Activated naive CD4-positive, alpha-beta T cell treated with anti-CD3 and anti-CD28 coated beads, Interleukin-2, amount 50 U/mL, for 72 hours (primary cell): ENCODE data around the gene HSP90AB1. TPM values are rescaled to one million over a fixed set of nuclear protein-coding genes. Genes with fewer than 3 reads are reported as not detected.
"Not testable (repeated sequence)": the region's sequence is repeated elsewhere in the genome, so short reads cannot be mapped to it uniquely, and the experiment has no call there.

Experiments
- ATAC-seq, 2 donors: fragments of 150-1000 bp; cut with Tn5 transposase; 2 replicates each; pipeline ENCODE4 v1.10.0; 2021; ENCODE audit warnings: mild to moderate bottlenecking in 2 of 2, moderate library complexity in 2 of 2
- DNase-seq, 2 donors: peaks; one replicate each; pipeline ENCODE4 v3.0.0; 2021 to 2022; ENCODE audit warnings: low spot score in 2 of 2
- H3K27ac Mint-ChIP-seq, 2 donors: one replicate each; pipeline ENCODE4 v1.8.0; 2022; ENCODE audit warnings: mild to moderate bottlenecking in 2 of 2, mixed read lengths in 2 of 2
- H3K36me3 Mint-ChIP-seq, 2 donors: one replicate each; pipeline ENCODE4 v1.8.0; 2022; ENCODE audit warnings: mixed read lengths in 2 of 2
- H3K9me3 Mint-ChIP-seq, 2 donors: one replicate each; pipeline ENCODE4 v1.8.0; 2022; ENCODE audit warnings: mixed read lengths in 2 of 2
- total RNA-seq, 2 donors: library from RNA; stranded (reverse); gene quantifications; one replicate each; pipeline ENCODE4 v1.2.3, GENCODE V29; 2022

Gene HSP90AB1
- total RNA-seq, 2 donors from 2014 or later = 1,343 to 1,701 TPM

GRCh38 chr6:44228836-44229235 is 18.1 kb upstream of the HSP90AB1 start:
- Mint-ChIP-seq H3K27ac (no peak overlapping the region), H3K36me3 (peaks cover 11 to 24% of the 10 kb centered on the region in 2 donors), H3K9me3 (no peaks in the 10 kb centered on the region)
- ATAC-seq (no peak), DNase-seq (no peak)

GRCh38 chr6:44229376-44230033 is 17.4 kb upstream of the HSP90AB1 start:
- Mint-ChIP-seq H3K27ac (no peak overlapping the region), H3K36me3 (peaks cover 11 to 18% of the 10 kb centered on the region in 2 donors), H3K9me3 (no peaks in the 10 kb centered on the region)
- DNase-seq (no peak), ATAC-seq (no peak)

GRCh38 chr6:44230034-44230675 is 16.7 kb upstream of the HSP90AB1 start:
- no peak for DNase-seq
- ATAC-seq = no peak
- H3K27ac Mint-ChIP-seq = no peak overlapping the region
- H3K9me3 Mint-ChIP-seq = no peaks in the 10 kb centered on the region
- H3K36me3 Mint-ChIP-seq = peaks cover 11 to 13% of the 10 kb centered on the region in 2 donors

- not testable (repeated sequence) for DNase-seq, H3K9me3 Mint-ChIP-seq, ATAC-seq, H3K27ac Mint-ChIP-seq
- peaks cover 11 to 13% of the 10 kb centered on the region in 2 donors for H3K36me3 Mint-ChIP-seq
Observed at GRCh38 chr6:44231426-44231825, 15.5 kb upstream of the HSP90AB1 start.

- peak overlapping the region in 1 of 2 donors; percentile 85 for H3K27ac Mint-ChIP-seq
- ATAC-seq (no peak), DNase-seq (no peak)
- peaks cover 11 to 13% of the 10 kb centered on the region in 2 donors for H3K36me3 Mint-ChIP-seq
- H3K9me3 Mint-ChIP-seq = no peaks in the 10 kb centered on the region
Observed at GRCh38 chr6:44232676-44233566, 14.0 kb upstream of the HSP90AB1 start.

- Mint-ChIP-seq H3K36me3 (peaks cover 11 to 12% of the 10 kb centered on the region in 2 donors), H3K27ac (peak overlapping the region; percentile 22 to 59), H3K9me3 (no peaks in the 10 kb centered on the region)
- DNase-seq (no peak), ATAC-seq (no peak)
Observed at GRCh38 chr6:44233567-44234100, 13.3 kb upstream of the HSP90AB1 start.

GRCh38 chr6:44234101-44235025 is 12.5 kb upstream of the HSP90AB1 start:
- peaks cover 6 to 11% of the 10 kb centered on the region in 2 donors for H3K36me3 Mint-ChIP-seq
- no peak for ATAC-seq
- peak overlapping the region; percentile 22 to 59 for H3K27ac Mint-ChIP-seq
- no peak for DNase-seq
- H3K9me3 Mint-ChIP-seq = no peaks in the 10 kb centered on the region

GRCh38 chr6:44235269-44235668 is 11.6 kb upstream of the HSP90AB1 start:
- Mint-ChIP-seq H3K9me3 (no peaks in the 10 kb centered on the region), H3K36me3 (peaks cover 4 to 11% of the 10 kb centered on the region in 2 donors), H3K27ac (no peak overlapping the region)
- DNase-seq (no peak), ATAC-seq (no peak)

- no peak overlapping the region for H3K27ac Mint-ChIP-seq
- no peak for DNase-seq
- H3K9me3 Mint-ChIP-seq = no peaks in the 10 kb centered on the region
- H3K36me3 Mint-ChIP-seq = peaks cover 4 to 5% of the 10 kb centered on the region in 2 donors
- ATAC-seq = no peak
Observed at GRCh38 chr6:44235891-44236516, 10.9 kb upstream of the HSP90AB1 start.

GRCh38 chr6:44237021-44237812 is 9.7 kb upstream of the HSP90AB1 start:
- H3K27ac Mint-ChIP-seq = peak overlapping the region; percentile 89 to 97
- H3K36me3 Mint-ChIP-seq = peaks cover 0 to under 1% of the 10 kb centered on the region in 2 donors
- ATAC-seq (peak; percentile 85 to 89), DNase-seq (peak; percentile 59 to 90)
- H3K9me3 Mint-ChIP-seq = no peaks in the 10 kb centered on the region

- Mint-ChIP-seq H3K9me3 (no peaks in the 10 kb centered on the region), H3K36me3 (no peaks in the 10 kb centered on the region), H3K27ac (peak overlapping the region; percentile 89 to 97)
- ATAC-seq (peak; percentile 82 to 93), DNase-seq (peak; percentile 89 to 90)
Observed at GRCh38 chr6:44237813-44238433, 9.0 kb upstream of the HSP90AB1 start.

GRCh38 chr6:44238687-44239350 is 8.1 kb upstream of the HSP90AB1 start:
- Mint-ChIP-seq H3K36me3 (no peaks in the 10 kb centered on the region), H3K27ac (peak overlapping the region in 1 of 2 donors; percentile 89), H3K9me3 (no peaks in the 10 kb centered on the region)
- DNase-seq = no peak
- no peak for ATAC-seq

- Mint-ChIP-seq H3K9me3 (no peaks in the 10 kb centered on the region), H3K27ac (peak overlapping the region in 1 of 2 donors; percentile 11), H3K36me3 (peaks cover 18 to 23% of the 10 kb centered on the region in 2 donors)
- no peak for DNase-seq
- ATAC-seq = no peak
Observed at GRCh38 chr6:44243345-44243744, 3.6 kb upstream of the HSP90AB1 start.

- no peaks in the 10 kb centered on the region for H3K9me3 Mint-ChIP-seq
- ATAC-seq (no peak), DNase-seq (no peak)
- peaks cover 39 to 44% of the 10 kb centered on the region in 2 donors for H3K36me3 Mint-ChIP-seq
- peak overlapping the region; percentile 56 to 100 for H3K27ac Mint-ChIP-seq
Observed at GRCh38 chr6:44245391-44245911, 1.4 kb upstream of the HSP90AB1 start.
